Panc1 (cell line): ENCODE measurements around the gene KRT4.

Experiments used
- CTCF ChIP-seq: fragments of 450-650 bp; IDR thresholded peaks from 2 replicates; pipeline ENCODE4 v1.5.1; 2017; ENCODE audit warnings: mild to moderate bottlenecking
- POLR2AphosphoS5 ChIP-seq: IDR thresholded peaks from 2 replicates; pipeline ENCODE4 v1.6.1; 2012; ENCODE audit warnings: mild to moderate bottlenecking, low read depth, low read length, moderate library complexity

GRCh38 chr12:52835271-52836041 lies 21.5 kb upstream of the KRT4 start:
- no peak for TF ChIP-seq CTCF
- TF ChIP-seq POLR2AphosphoS5: no peak
